HL-60 (cell line): ENCODE data around the gene UXS1.

ENCODE experiments used
- DNase-seq, 2 experiments: peaks; one replicate each; pipeline ENCODE4 v3.0.0-alpha.2; 2010 to 2020; ENCODE audit warnings: low read depth in 1 of 2, low spot score in 1 of 2
- H3K27ac ChIP-seq: fragments of 250-450 bp; sonication (Bioruptor Pico); replicated peaks from 2 replicates; pipeline ENCODE4 v1.5.1; 2020; ENCODE audit warnings: mild to moderate bottlenecking, moderate library complexity
- H3K27me3 ChIP-seq: fragments of 250-450 bp; sonication (Bioruptor Pico); 2 replicates; pipeline ENCODE4 v1.5.1; 2021; ENCODE audit warnings: mild to moderate bottlenecking, moderate library complexity; ENCODE audit not compliant: insufficient read depth, poor library complexity, severe bottlenecking
- H3K4me3 ChIP-seq: replicated peaks from 2 replicates; pipeline ENCODE4 v1.5.1; 2011; ENCODE audit warnings: mild to moderate bottlenecking, control low read depth, low read length; ENCODE audit not compliant: insufficient read depth
- CTCF ChIP-seq: IDR thresholded peaks from one replicate; pipeline ENCODE4 v1.5.1; 2011; ENCODE audit warnings: low read length, control low read depth, inconsistent platforms; ENCODE audit not compliant: insufficient read depth
- GABPA ChIP-seq: IDR thresholded peaks from 2 replicates; pipeline ENCODE4 v1.6.1; 2012; ENCODE audit warnings: low read depth
- POLR2AphosphoS5 ChIP-seq: IDR thresholded peaks from 2 replicates; pipeline ENCODE4 v1.6.1; 2012; ENCODE audit warnings: low read depth
- SPI1 ChIP-seq: IDR thresholded peaks from 2 replicates; pipeline ENCODE4 v1.6.1; 2012; ENCODE audit warnings: low read depth, mild to moderate bottlenecking, borderline replicate concordance
- TF ChIP-seq, protein P1 (sequence below): IDR thresholded peaks from 2 replicates; pipeline ENCODE4 v1.6.1; 2012; ENCODE audit warnings: low read depth; ENCODE audit not compliant: insufficient replicate concordance

UXS1 gene

GRCh38 chr2:106158871-106159270 lies 35.2 kb downstream of the UXS1 start:
- TF ChIP-seq SPI1: no peak
- Histone ChIP-seq H3K27ac (no peak overlapping the region), H3K27me3 (no peaks in the 10 kb centered on the region), H3K4me3 (no peak overlapping the region)
- no peak for DNase-seq

DNA sequence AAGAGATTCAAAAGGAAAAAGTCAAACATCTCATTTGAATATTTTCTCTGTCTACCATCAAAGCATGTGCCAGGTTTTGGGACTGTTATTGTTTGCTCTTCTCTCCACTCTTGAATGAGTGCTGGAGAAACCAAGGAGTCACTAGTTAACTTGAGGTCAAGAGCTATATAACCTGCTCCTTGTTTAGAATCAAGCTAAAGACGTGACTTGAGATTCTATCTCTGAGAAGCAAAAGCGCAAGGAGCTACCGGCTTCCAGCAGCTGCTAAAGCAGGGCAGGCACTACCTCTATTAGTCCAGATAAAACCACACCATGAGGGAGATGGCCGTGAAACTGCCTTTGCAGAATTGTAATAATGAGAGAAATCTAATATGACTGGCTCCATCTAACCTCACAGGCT lies 36.0 kb downstream of the UXS1 start:
- H3K27ac ChIP-seq: no peak overlapping the region

DNA sequence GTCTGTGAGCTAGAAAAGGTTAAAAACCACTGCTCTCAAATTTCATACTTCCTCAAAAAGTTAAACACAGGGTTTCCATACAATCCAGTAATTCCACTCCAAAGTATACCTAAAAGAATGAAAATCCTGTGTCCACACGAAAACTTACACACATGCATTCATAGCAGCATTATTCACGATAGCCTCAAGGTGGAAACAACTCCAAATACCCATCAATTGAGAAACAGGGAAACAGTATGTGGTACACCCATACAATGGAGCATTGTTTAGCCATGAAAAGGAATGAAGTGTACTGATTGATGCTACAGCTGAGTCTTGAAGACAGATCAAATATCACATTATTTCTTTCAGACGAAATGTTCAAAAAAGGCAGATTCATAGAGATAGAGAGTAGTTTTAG lies 36.7 kb downstream of the UXS1 start:
- no peak overlapping the region for H3K4me3 ChIP-seq
- no peaks in the 10 kb centered on the region for H3K27me3 ChIP-seq
- no peak overlapping the region for H3K27ac ChIP-seq
- TF ChIP-seq GABPA (no peak), SPI1 (no peak), CTCF (no peak), POLR2AphosphoS5 (no peak)
- TF ChIP-seq, protein P1, sequence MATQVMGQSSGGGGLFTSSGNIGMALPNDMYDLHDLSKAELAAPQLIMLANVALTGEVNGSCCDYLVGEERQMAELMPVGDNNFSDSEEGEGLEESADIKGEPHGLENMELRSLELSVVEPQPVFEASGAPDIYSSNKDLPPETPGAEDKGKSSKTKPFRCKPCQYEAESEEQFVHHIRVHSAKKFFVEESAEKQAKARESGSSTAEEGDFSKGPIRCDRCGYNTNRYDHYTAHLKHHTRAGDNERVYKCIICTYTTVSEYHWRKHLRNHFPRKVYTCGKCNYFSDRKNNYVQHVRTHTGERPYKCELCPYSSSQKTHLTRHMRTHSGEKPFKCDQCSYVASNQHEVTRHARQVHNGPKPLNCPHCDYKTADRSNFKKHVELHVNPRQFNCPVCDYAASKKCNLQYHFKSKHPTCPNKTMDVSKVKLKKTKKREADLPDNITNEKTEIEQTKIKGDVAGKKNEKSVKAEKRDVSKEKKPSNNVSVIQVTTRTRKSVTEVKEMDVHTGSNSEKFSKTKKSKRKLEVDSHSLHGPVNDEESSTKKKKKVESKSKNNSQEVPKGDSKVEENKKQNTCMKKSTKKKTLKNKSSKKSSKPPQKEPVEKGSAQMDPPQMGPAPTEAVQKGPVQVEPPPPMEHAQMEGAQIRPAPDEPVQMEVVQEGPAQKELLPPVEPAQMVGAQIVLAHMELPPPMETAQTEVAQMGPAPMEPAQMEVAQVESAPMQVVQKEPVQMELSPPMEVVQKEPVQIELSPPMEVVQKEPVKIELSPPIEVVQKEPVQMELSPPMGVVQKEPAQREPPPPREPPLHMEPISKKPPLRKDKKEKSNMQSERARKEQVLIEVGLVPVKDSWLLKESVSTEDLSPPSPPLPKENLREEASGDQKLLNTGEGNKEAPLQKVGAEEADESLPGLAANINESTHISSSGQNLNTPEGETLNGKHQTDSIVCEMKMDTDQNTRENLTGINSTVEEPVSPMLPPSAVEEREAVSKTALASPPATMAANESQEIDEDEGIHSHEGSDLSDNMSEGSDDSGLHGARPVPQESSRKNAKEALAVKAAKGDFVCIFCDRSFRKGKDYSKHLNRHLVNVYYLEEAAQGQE: no peak
- no peak for DNase-seq

More for the DNA sequence above, 36.0 kb downstream of the UXS1 start:
- TF ChIP-seq SPI1 (no peak), POLR2AphosphoS5 (no peak), GABPA (no peak), CTCF (no peak)
- TF ChIP-seq, protein P1: no peak
- no peak for DNase-seq
- H3K4me3 ChIP-seq: no peak overlapping the region
- no peaks in the 10 kb centered on the region for H3K27me3 ChIP-seq

DNA sequence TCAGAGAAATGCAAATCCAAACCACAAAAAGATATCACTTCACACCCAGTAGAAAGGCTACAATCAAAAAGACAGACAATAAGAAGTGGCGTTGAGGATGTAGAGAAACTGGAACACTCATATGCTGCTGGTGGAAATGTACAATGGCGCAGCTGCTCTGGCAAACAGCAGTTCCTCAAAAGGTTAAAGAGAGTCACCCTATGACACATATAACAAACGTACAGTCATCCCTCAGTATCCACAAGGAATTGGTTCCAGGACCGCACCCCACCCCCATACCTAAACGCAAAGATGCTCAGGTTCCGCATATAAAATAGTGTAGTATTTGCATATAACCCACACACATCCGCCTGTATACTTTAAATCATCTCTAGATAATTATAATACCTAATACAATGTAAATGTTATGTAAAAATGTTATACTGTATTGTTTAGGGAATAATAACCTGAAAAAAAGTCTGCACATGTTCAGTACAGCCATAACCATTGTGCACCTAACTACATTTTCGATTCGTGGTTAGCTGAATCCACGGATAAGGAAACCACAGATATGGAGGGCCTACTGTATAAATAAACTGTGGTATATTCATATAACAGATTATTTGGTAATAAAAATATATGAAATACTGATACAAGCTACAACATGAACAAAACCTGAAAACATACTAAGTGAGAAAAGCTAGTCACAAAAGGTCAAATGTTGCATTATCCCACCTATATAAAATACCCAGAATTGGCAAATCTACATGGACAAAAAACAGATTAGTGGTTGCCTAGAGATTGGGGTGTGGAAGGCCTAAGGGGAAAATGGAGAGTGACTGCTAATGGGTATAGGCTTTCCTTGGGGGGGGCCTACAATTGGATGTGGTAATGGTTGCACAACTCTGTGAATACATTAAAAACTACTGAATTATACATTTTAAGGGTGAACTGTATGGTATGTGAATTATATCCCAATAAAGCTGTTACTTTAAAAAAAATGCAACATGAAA lies 37.5 kb downstream of the UXS1 start:
- H3K27me3 ChIP-seq: no peaks in the 10 kb centered on the region
- TF ChIP-seq CTCF (no peak), SPI1 (no peak), GABPA (no peak), POLR2AphosphoS5 (no peak)
- TF ChIP-seq, protein P1: no peak
- no peak for DNase-seq
- no peak overlapping the region for H3K4me3 ChIP-seq
- no peak overlapping the region for H3K27ac ChIP-seq
